Mucosa of descending colon (tissue), 3 donors: ENCODE data around the gene CELF2. TPM values are rescaled to one million over a fixed set of nuclear protein-coding genes. Genes with fewer than 3 reads are reported as not detected.
A peak's percentile ranks its signal among the peaks of the same experiment; 100 is the strongest.

ENCODE experiments used
- ATAC-seq: fragments of 200-7000 bp; cut with Tn5 transposase; one replicate; pipeline ENCODE4 v1.9.1; 2020; ENCODE audit warnings: mild to moderate bottlenecking, moderate library complexity
- DNase-seq, 3 donors: peaks; one replicate each; pipeline ENCODE4 v3.0.0-alpha.2; 2020
- H3K36me3 ChIP-seq: fragments of 200-600 bp; one replicate; pipeline ENCODE4 v1.8.0; 2021; ENCODE audit warnings: low read depth, mild to moderate bottlenecking
- H3K4me1 ChIP-seq: fragments of 200-600 bp; one replicate; pipeline ENCODE4 v1.8.0; 2021; ENCODE audit warnings: low read depth, mild to moderate bottlenecking
- H3K4me3 ChIP-seq: fragments of 200-600 bp; one replicate; pipeline ENCODE4 v1.8.0; 2021; ENCODE audit warnings: mild to moderate bottlenecking
- H3K9me3 ChIP-seq: fragments of 200-600 bp; one replicate; pipeline ENCODE4 v1.8.0; 2021; ENCODE audit warnings: mild to moderate bottlenecking
- intact Hi-C, 2 donors: fragments of 100-400 bp; cut with DNase I in 1 of 2; cut with micrococcal nuclease in 1 of 2; formaldehyde crosslinking; loops; one replicate each; pipeline versions ENCODE4 v1.11.0 to v1.11.1; 2022; cut with DNase I, micrococcal nuclease
- total RNA-seq, 3 donors: library from RNA; stranded (reverse); fragmentation: NEBNext Ultra II Directional in 2 of 3; extraction: Animal tissue kit (Norgen Biotek cat#: 25700) in 2 of 3; gene quantifications; one replicate each; pipeline versions ENCODE4 v1.2.1 to v1.2.4, GENCODE V29; 2021 to 2023
- TF ChIP-seq, protein P1 (sequence below): fragments of 200-600 bp; IDR thresholded peaks from one replicate; pipeline ENCODE4 v1.8.0; 2022; ENCODE audit warnings: antibody characterized with exemption, mild to moderate bottlenecking
- donor health status: DM: no; HTN: no; CAD: no; lungs with moderate emphysema.
- donor health status: DM: no; HTN: no; CAD: no.
- donor health status: DM: no; HTN: yes; CAD: no.

CELF2 gene
- total RNA-seq, 3 donors from 2014 or later, result 31.4 to 56.5 (median 36.1) TPM

- TF ChIP-seq, protein P1, sequence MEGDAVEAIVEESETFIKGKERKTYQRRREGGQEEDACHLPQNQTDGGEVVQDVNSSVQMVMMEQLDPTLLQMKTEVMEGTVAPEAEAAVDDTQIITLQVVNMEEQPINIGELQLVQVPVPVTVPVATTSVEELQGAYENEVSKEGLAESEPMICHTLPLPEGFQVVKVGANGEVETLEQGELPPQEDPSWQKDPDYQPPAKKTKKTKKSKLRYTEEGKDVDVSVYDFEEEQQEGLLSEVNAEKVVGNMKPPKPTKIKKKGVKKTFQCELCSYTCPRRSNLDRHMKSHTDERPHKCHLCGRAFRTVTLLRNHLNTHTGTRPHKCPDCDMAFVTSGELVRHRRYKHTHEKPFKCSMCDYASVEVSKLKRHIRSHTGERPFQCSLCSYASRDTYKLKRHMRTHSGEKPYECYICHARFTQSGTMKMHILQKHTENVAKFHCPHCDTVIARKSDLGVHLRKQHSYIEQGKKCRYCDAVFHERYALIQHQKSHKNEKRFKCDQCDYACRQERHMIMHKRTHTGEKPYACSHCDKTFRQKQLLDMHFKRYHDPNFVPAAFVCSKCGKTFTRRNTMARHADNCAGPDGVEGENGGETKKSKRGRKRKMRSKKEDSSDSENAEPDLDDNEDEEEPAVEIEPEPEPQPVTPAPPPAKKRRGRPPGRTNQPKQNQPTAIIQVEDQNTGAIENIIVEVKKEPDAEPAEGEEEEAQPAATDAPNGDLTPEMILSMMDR, result no peak
- ATAC-seq, result no peak
- intact Hi-C loops, result no loop called here
- Histone ChIP-seq H3K4me3 (no peak overlapping the region), H3K36me3 (no peaks in the 10 kb centered on the region), H3K9me3 (no peaks in the 10 kb centered on the region), H3K4me1 (peaks cover 17% of the 10 kb centered on the region)
- no peak for DNase-seq
Measured at GRCh38 chr10:11194859-11195586, 177.4 kb downstream of the CELF2 start.

GRCh38 chr10:11195623-11196022 is 178.0 kb downstream of the CELF2 start:
- Histone ChIP-seq H3K36me3 (no peaks in the 10 kb centered on the region), H3K4me3 (no peak overlapping the region), H3K4me1 (peaks cover 17% of the 10 kb centered on the region), H3K9me3 (no peaks in the 10 kb centered on the region)
- intact Hi-C loops, result no loop called here
- ATAC-seq (no peak), DNase-seq (no peak)
- TF ChIP-seq, protein P1, result no peak

DNA sequence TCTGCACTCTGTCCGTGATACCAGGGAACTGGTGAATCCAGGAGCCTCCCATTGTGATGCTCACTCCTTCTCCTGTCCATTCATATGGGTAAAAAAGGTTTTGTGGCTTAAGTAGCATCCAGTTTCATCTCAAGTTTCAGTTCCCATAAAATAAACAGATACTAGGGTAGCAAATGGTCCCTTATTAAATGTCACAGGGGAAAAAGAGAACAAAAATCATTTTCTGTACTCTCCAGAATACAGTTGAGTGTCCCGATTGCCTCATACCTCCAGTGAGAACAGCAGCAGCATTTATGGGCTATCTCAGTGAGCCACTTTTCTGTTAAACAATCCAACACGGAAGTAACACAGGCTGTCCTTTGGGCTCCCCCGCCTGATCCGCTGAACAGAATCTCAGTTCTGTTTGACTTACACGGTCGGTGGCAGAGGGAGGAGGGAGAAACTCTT is 179.6 kb downstream of the CELF2 start:
- no peak overlapping the region for H3K4me3 ChIP-seq
- H3K9me3 ChIP-seq, result no peaks in the 10 kb centered on the region
- TF ChIP-seq, protein P1, result no peak
- intact Hi-C loops, result no loop called here
- ATAC-seq (peak; percentile 93), DNase-seq (peak in 2 of 3 donors; percentile 57 to 67)
- no peaks in the 10 kb centered on the region for H3K36me3 ChIP-seq
- peaks cover 4% of the 10 kb centered on the region for H3K4me1 ChIP-seq

DNA sequence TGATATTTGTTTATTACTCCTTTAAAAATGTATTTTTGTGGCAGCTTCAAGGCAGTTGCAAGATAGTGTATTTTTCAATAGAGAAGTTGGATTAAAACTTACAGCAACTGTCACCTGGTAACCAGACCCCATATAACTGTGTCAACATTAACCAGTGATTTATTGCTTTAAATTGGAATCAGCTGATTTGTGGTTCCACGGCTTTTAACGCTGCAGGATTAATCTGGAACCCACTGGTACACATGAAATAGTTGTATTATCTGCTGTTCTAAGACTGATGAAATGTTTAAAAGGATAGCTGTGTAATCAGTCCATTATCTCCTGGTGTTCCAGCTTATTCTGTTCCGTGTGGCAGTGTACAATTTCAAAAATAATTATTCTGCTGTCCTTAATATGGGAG is 180.2 kb downstream of the CELF2 start:
- TF ChIP-seq, protein P1, result no peak
- peaks cover 4% of the 10 kb centered on the region for H3K4me1 ChIP-seq
- no peaks in the 10 kb centered on the region for H3K36me3 ChIP-seq
- DNase-seq (no peak), ATAC-seq (peak; percentile 23)
- H3K4me3 ChIP-seq, result no peak overlapping the region
- intact Hi-C loops, result no loop called here
- H3K9me3 ChIP-seq, result no peaks in the 10 kb centered on the region

DNA sequence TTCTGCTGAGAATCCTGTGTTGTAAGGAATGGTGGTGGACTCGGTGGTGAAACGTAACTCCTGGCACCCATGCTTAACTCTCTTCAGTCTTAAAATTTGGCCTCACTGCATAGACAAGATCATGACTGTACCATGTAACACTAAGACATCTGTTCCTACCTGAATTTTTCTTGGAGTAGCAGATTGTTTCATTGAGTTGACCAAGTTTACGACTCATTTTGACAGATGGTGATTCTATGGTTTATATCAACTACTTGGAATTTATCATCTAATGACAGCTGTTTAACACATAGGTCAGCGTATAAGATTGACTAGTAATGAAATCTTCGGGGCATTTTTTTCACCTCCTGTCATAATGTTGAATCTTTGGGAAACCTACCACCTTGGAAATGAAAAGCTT is 184.2 kb downstream of the CELF2 start:
- Histone ChIP-seq H3K4me1 (peaks cover 3% of the 10 kb centered on the region), H3K9me3 (no peaks in the 10 kb centered on the region), H3K36me3 (no peaks in the 10 kb centered on the region), H3K4me3 (no peak overlapping the region)
- intact Hi-C loops, result no loop called here
- TF ChIP-seq, protein P1, result no peak
- DNase-seq (no peak), ATAC-seq (no peak)
